HCT116 (cell line): Measurements from ENCODE around the gene ZNF524. TPM values are rescaled to one million over a fixed set of nuclear protein-coding genes. Genes with fewer than 3 reads are reported as not detected.

Source experiments
- ATAC-seq: fragments of 200-7000 bp; cut with Tn5 transposase; 2 replicates; pipeline ENCODE4 v1.9.1; 2020; ENCODE audit warnings: mild to moderate bottlenecking, moderate library complexity
- BruUV-seq: library from RNA; stranded (reverse); fragments of 400-500 nt; replicated peaks from 2 replicates; lab custom pipeline; 2021; lab: Mats Ljungman, UMichigan
- CTCF ChIA-PET: fragments of 300-600 bp; sonication (Branson Sonifier 250); formaldehyde crosslinking; loops from one replicate; lab custom pipeline; 2021; ENCODE audit warnings: antibody characterized with exemption; lab: Charles Lee
- POLR2A ChIA-PET: fragments of 300-600, 350-600 bp; sonication (Branson Sonifier 250); formaldehyde crosslinking; loops from one replicate; lab custom pipeline; 2021; ENCODE audit warnings: antibody characterized with exemption; lab: Charles Lee
- RAD21 ChIA-PET, 2 experiments: fragments of 300-600 bp; sonication (Branson Sonifier 250); formaldehyde crosslinking; loops; one replicate each; lab custom pipeline; 2023; ENCODE audit warnings: low total read pairs in 2 of 2; ENCODE audit not compliant: uncharacterized antibody in 2 of 2, unreplicated experiment in 2 of 2, low non-redundant PET in 1 of 2; lab: Charles Lee
- DNase-seq: peaks from one replicate; pipeline ENCODE4 v3.0.0-alpha.2; 2010; ENCODE audit warnings: low read depth, low spot score
- H2AFZ ChIP-seq: fragments of 200-600 bp; shearing (Covaris generic), sonication (generic); 2 replicates; pipeline ENCODE4 v1.6.1; 2017; ENCODE audit warnings: low read depth, mixed run types, mixed read lengths, antibody characterized with exemption, low read length; ENCODE audit not compliant: poor library complexity, severe bottlenecking
- H3K27ac ChIP-seq: 2 replicates; pipeline ENCODE4 v1.5.1; 2012; ENCODE audit warnings: low read depth, low read length
- H3K27me3 ChIP-seq: fragments of 200-600 bp; sonication (generic); 2 replicates; pipeline ENCODE4 v1.6.1; 2016; ENCODE audit warnings: mixed run types, low read length, mixed read lengths; ENCODE audit not compliant: insufficient read depth
- H3K36me3 ChIP-seq, 2 experiments: fragments of 200-500 bp in 1 of 2; fragments of 200-600 bp in 1 of 2; sonication (Bioruptor generic) in 1 of 2; sonication (generic) in 1 of 2; 2 replicates each; pipeline versions ENCODE4 v1.5.1 to v1.6.1; 2014 to 2016; ENCODE audit warnings: low read length in 2 of 2, inconsistent platforms in 1 of 2, mixed read lengths in 1 of 2, mixed run types in 1 of 2; ENCODE audit not compliant: insufficient read depth in 2 of 2, control insufficient read depth in 1 of 2
- H3K4me1 ChIP-seq, 2 experiments: fragments of 200-600 bp in 1 of 2; sonication (generic) in 1 of 2; 2 replicates each; pipeline versions ENCODE4 v1.5.1 to v1.6.1; 2012 to 2017; ENCODE audit warnings: low read length in 2 of 2, inconsistent platforms in 1 of 2, mild to moderate bottlenecking in 1 of 2, mixed read lengths in 1 of 2, mixed run types in 1 of 2, moderate library complexity in 1 of 2; ENCODE audit not compliant: insufficient read depth in 2 of 2, control insufficient read depth in 1 of 2
- H3K4me2 ChIP-seq: fragments of 200-600 bp; sonication (generic); 2 replicates; pipeline ENCODE4 v1.6.1; 2017; ENCODE audit warnings: mixed run types, low read length, mixed read lengths
- H3K4me3 ChIP-seq, 2 experiments: fragments of 200-600 bp in 1 of 2; sonication (generic) in 1 of 2; replicated peaks in 1 of 2; 2 replicates each; pipeline ENCODE4 v1.5.1; 2011 to 2016; ENCODE audit warnings: low read length in 2 of 2, control low read depth in 1 of 2, low read depth in 1 of 2, mild to moderate bottlenecking in 1 of 2, mixed read lengths in 1 of 2, mixed run types in 1 of 2
- H3K79me2 ChIP-seq: fragments of 200-600 bp; sonication (generic); 2 replicates; pipeline ENCODE4 v1.6.1; 2017; ENCODE audit warnings: mild to moderate bottlenecking, mixed run types, low read length, moderate library complexity, mixed read lengths; ENCODE audit not compliant: insufficient read depth
- H3K9ac ChIP-seq: fragments of 200-600 bp; sonication (generic); 2 replicates; pipeline ENCODE4 v1.6.1; 2016; ENCODE audit warnings: low read length, mixed read lengths
- H3K9me2 ChIP-seq: fragments of 200-600 bp; sonication (generic), shearing (Covaris generic); 2 replicates; pipeline ENCODE4 v1.6.1; 2017; ENCODE audit warnings: mixed run types, mild to moderate bottlenecking, moderate library complexity; ENCODE audit not compliant: insufficient read depth
- H3K9me3 ChIP-seq, 2 experiments: fragments of 200-500 bp in 1 of 2; fragments of 200-600 bp in 1 of 2; sonication (Bioruptor generic) in 1 of 2; sonication (generic) in 1 of 2; 2 replicates each; pipeline ENCODE4 v1.6.1; 2014 to 2017; ENCODE audit warnings: low read length in 2 of 2, mixed read lengths in 2 of 2, inconsistent platforms in 1 of 2, low read depth in 1 of 2, mild to moderate bottlenecking in 1 of 2, mixed run types in 1 of 2, moderate library complexity in 1 of 2; ENCODE audit not compliant: control insufficient read depth in 1 of 2, insufficient read depth in 1 of 2
- H4K20me1 ChIP-seq: fragments of 200-600 bp; sonication (generic), shearing (Covaris generic); 2 replicates; pipeline ENCODE4 v1.6.1; 2017; ENCODE audit warnings: mixed run types, mild to moderate bottlenecking, moderate library complexity; ENCODE audit not compliant: insufficient read depth
- ATF3 ChIP-seq: IDR thresholded peaks from 2 replicates; pipeline ENCODE4 v1.6.1; 2012
- CEBPB ChIP-seq: IDR thresholded peaks from 2 replicates; pipeline ENCODE4 v1.6.1; 2012; ENCODE audit warnings: low read depth
- EGR1 ChIP-seq: IDR thresholded peaks from 2 replicates; pipeline ENCODE4 v1.6.1; 2012; ENCODE audit warnings: low read depth
- EZH2phosphoT487 ChIP-seq: fragments of 200-600 bp; IDR thresholded peaks from 2 replicates; pipeline ENCODE4 v1.6.1; 2018; ENCODE audit warnings: antibody characterized with exemption, borderline replicate concordance
- JUND ChIP-seq: IDR thresholded peaks from 2 replicates; pipeline ENCODE4 v1.6.1; 2012
- POLR2A ChIP-seq: IDR thresholded peaks from 2 replicates; pipeline ENCODE4 v1.7.0; 2011; ENCODE audit warnings: borderline replicate concordance; ENCODE audit not compliant: insufficient read depth, insufficient read length; ENCODE audit errors: extremely low read depth
- REST ChIP-seq: IDR thresholded peaks from 2 replicates; pipeline ENCODE4 v1.6.1; 2012; ENCODE audit warnings: low read depth
- SP1 ChIP-seq: IDR thresholded peaks from 2 replicates; pipeline ENCODE4 v1.6.1; 2012; ENCODE audit warnings: low read depth
- TCF7L2 ChIP-seq: IDR thresholded peaks from 2 replicates; pipeline ENCODE4 v1.7.0; 2011; ENCODE audit warnings: borderline replicate concordance, inconsistent platforms; ENCODE audit not compliant: insufficient read depth, insufficient read length; ENCODE audit errors: extremely low read depth
- YY1 ChIP-seq: IDR thresholded peaks from 2 replicates; pipeline ENCODE4 v1.6.1; 2011; ENCODE audit warnings: low read length, low read depth, moderate library complexity, mild to moderate bottlenecking; ENCODE audit not compliant: insufficient replicate concordance; ENCODE audit errors: extremely low read depth
- ZFX ChIP-seq: fragments of 450-650 bp; IDR thresholded peaks from 2 replicates; pipeline ENCODE4 v1.6.1; 2017
- intact Hi-C: fragments of 100-400 bp; cut with micrococcal nuclease; formaldehyde crosslinking; loops from 2 replicates; pipeline ENCODE4 v1.10.0; 2022
- total RNA-seq: library from RNA; stranded (reverse); gene quantifications from one replicate; pipeline ENCODE4 v1.2.1, GENCODE V29; 2021; ENCODE audit not compliant: unreplicated experiment
- TF ChIP-seq, protein P1 (sequence below): IDR thresholded peaks from 2 replicates; pipeline ENCODE4 v1.6.1; 2011; ENCODE audit warnings: mild to moderate bottlenecking, low read length, moderate library complexity; ENCODE audit not compliant: insufficient replicate concordance; ENCODE audit errors: extremely low read depth
- TF ChIP-seq, protein P2 (sequence below), 3 experiments: fragments of 200-600 bp in 1 of 3; sonication (generic) in 1 of 3; IDR thresholded peaks in 2 of 3; conservative IDR thresholded peaks in 1 of 3; 2 replicates each; pipeline ENCODE4 v1.5.1; 2012 to 2017; ENCODE audit warnings: low read depth in 2 of 3, low read length in 2 of 3, antibody characterized with exemption in 1 of 3, borderline replicate concordance in 1 of 3, control low read depth in 1 of 3, mild to moderate bottlenecking in 1 of 3, mixed read lengths in 1 of 3, mixed run types in 1 of 3, moderate library complexity in 1 of 3; ENCODE audit not compliant: insufficient read depth in 1 of 3

ZNF524 gene
- total RNA-seq, 1 experiment from 2014 or later: 17.2 TPM

DNA sequence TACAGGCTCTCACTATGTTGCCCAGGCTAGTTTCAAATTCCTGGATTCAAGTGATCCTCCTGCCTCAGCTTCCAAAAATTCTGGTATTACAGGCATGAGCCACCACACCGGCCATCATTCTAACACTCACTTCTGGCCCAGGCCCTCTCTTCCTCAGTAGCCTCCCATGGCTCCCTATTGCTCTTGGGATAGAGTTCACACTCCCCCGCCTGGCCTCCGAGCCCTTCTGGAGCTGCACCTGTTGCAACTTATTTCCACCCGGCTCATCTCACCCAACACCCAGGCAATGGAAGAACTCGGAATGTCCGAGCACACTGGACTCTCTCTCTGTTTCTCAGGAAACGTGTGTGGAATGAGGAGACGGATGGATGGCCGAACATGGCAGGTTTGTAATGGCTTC, 45.8 kb upstream of the ZNF524 start (continued):
- TF ChIP-seq REST: no peak
- TF ChIP-seq EZH2phosphoT487: no peak

GRCh38 chr19:55554741-55555152, 45.3 kb upstream of the ZNF524 start:
- no TSS peak for BruUV-seq
- ChIA-PET CTCF (no interaction called here), RAD21 (no interaction called here), POLR2A (no interaction called here)
- H3K4me1 ChIP-seq: peaks cover 13 to 30% of the 10 kb centered on the region in 2 experiments
- no peaks in the 10 kb centered on the region for H3K36me3 ChIP-seq
- ATAC-seq: no peak
- H4K20me1 ChIP-seq: no peaks in the 10 kb centered on the region
- H2AFZ ChIP-seq: no peak overlapping the region
- DNase-seq: no peak
- no peak overlapping the region for H3K9ac ChIP-seq
- H3K4me2 ChIP-seq: no peak overlapping the region
- H3K9me3 ChIP-seq: no peaks in the 10 kb centered on the region
- intact Hi-C loops: no loop called here
- H3K27me3 ChIP-seq: no peaks in the 10 kb centered on the region
- H3K79me2 ChIP-seq: no peaks in the 10 kb centered on the region
- H3K4me3 ChIP-seq: no peak overlapping the region
- H3K27ac ChIP-seq: no peak overlapping the region; the same call in 1 of the 2 replicates
- H3K9me2 ChIP-seq: no peaks in the 10 kb centered on the region
- no peak for TF ChIP-seq ZFX
- TF ChIP-seq SP1: no peak
- no peak for TF ChIP-seq POLR2A
- no peak for TF ChIP-seq ATF3
- no peak for TF ChIP-seq CEBPB
- TF ChIP-seq EGR1: no peak
- TF ChIP-seq EZH2phosphoT487: no peak
- TF ChIP-seq, protein P1, sequence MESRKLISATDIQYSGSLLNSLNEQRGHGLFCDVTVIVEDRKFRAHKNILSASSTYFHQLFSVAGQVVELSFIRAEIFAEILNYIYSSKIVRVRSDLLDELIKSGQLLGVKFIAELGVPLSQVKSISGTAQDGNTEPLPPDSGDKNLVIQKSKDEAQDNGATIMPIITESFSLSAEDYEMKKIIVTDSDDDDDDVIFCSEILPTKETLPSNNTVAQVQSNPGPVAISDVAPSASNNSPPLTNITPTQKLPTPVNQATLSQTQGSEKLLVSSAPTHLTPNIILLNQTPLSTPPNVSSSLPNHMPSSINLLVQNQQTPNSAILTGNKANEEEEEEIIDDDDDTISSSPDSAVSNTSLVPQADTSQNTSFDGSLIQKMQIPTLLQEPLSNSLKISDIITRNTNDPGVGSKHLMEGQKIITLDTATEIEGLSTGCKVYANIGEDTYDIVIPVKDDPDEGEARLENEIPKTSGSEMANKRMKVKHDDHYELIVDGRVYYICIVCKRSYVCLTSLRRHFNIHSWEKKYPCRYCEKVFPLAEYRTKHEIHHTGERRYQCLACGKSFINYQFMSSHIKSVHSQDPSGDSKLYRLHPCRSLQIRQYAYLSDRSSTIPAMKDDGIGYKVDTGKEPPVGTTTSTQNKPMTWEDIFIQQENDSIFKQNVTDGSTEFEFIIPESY: no peak
- TF ChIP-seq YY1: no peak
- TF ChIP-seq REST: no peak
- TF ChIP-seq JUND: no peak
- TF ChIP-seq TCF7L2: no peak
- TF ChIP-seq, protein P2, sequence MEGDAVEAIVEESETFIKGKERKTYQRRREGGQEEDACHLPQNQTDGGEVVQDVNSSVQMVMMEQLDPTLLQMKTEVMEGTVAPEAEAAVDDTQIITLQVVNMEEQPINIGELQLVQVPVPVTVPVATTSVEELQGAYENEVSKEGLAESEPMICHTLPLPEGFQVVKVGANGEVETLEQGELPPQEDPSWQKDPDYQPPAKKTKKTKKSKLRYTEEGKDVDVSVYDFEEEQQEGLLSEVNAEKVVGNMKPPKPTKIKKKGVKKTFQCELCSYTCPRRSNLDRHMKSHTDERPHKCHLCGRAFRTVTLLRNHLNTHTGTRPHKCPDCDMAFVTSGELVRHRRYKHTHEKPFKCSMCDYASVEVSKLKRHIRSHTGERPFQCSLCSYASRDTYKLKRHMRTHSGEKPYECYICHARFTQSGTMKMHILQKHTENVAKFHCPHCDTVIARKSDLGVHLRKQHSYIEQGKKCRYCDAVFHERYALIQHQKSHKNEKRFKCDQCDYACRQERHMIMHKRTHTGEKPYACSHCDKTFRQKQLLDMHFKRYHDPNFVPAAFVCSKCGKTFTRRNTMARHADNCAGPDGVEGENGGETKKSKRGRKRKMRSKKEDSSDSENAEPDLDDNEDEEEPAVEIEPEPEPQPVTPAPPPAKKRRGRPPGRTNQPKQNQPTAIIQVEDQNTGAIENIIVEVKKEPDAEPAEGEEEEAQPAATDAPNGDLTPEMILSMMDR (IDR thresholded peaks at IDR 0.05 in 2 of 3, conservative IDR thresholded peaks at IDR 0.05 in 1 of 3; ENCODE audit: borderline replicate concordance in 1 of 3, insufficient read depth in 1 of 3, low read depth in 2 of 3, low read length in 2 of 3): no peak
